COR-L47 (cell line): Measurements from ENCODE around the gene SPNS3.

Experiments
- DNase-seq: peaks from one replicate; lab custom pipeline; 2025; lab: John Stamatoyannopoulos, UW

Gene SPNS3

DNA sequence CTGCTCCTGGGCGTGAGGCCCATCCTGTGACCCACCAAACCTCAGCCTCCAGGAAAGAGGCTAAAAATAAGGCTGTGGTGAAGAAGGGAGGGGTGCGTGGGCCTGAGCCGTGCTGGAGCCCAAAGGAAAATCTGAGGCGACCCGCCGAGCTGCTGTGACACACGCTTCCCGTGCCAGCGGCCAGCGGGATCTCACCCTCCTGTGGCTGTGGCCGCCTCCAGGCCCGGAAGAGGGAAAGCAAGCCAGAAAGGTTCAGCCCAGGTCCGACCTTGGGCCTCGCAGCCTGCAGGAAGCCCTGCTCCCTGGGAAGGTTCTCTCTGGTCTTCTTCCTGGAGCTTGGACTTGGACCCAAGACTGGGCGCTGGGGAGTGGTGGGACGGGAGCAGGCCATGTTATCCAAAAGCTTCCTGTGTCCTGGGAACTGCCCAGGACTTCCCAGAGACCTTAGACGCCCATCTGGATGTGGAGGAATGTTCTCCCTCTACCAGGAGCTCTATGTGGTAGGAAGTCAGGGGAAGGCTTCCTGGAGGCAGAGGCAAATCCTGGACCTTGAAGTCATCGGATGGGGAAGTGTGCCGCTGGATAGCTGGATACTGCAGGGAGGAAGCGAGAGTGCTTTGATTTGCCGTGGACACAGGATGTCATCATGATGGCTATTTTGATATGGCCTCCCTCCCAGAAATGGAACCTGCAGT is 76.3 kb downstream of the SPNS3 start:
- no peak for DNase-seq

DNA sequence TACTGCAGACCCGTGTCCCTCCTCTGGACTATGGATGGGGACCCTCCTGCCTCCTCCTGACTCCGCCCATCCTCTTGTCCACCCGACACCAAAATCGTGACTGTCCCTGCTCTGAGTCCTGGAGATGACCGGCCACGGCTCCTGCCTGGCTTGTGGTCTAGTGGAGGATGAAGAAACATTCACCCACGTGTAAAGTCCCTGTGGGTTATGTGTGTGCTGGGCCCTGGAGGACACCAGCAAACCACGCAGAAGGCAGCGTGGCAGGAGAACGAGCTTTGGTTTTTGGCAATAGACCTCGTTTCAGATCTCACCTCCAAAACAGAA is 76.8 kb downstream of the SPNS3 start:
- no peak for DNase-seq

DNA sequence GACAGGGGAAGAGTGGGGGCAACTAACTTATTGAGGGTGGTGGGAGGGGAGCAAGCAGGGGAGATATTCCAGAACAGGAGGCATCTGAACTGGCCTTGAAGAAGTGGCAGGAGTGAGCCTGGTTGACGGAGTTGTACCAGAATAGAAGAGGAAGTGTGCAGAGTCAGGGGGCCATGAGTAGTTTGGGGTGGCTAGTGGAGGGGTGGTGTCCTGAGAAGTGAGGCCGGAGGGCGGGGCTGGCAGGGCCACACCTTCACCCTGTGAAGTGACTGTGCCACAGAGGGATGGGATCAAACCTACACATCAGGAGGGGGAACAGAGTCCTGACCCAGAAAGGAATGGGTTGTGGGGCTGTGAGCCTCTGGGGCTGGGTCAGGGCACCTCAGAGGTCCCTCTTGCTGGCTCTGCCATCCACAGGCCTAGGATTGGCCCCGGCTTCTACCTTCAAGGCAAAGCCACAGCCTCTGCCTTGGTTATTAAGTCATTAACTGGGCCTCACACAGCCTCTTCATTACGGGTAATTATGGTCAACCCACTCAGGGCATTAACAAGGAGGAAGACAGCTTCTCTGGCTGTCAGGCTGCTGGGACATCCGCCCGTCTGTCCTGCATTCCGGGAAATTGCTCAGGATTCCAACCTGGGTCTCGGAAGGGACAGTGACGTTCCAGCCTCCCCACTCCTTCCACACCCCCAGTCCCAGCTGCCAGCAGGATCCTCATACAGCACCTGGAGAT is 77.6 kb downstream of the SPNS3 start:
- DNase-seq, result no peak

DNA sequence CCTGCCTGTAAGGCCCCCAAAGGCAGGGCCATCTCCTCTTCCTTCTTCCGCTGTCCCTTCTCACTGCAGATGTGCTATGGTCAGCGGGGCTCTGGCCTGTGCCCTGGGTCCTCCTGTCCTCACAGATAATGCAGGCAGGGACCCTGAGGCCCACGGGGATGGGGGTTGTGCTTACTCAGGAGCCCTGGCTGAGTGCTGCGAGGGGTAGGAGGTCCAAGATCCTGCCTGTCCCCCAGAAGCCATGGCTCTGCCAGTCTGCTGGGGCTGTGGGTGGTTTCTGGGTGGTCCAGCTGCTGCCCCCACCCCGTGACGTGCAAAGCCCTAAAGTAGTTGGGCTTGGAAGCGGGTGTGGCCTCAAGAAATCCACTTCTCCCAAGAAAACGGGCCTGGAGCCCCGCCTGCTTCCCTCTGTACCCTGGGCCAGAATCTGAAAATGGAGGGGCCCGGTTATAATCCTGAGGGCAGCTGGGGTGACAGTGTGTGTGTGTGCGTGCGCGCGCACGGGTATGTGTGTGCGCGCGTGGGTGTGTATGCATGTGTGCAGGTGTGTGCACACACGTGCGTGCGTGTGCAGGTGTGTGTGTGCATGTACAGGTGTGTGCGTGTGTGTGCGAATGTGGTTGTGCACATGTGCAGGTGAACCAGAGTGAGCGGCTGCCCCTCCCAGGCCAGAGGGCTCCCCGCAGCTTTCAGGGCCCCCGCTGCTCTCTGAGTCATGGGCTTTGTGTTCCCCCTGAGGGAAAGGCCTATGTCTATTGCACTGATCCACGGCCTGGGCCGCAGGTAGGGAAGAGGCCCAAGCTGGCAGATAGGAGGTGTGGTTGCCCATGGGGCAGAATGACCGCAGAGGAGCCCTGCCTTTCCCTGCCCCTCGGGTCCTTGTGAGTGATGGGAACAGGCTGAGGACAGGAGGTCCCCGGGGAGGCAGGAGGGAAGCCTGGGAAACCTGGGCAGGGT is 78.7 kb downstream of the SPNS3 start:
- DNase-seq, result no peak

DNA sequence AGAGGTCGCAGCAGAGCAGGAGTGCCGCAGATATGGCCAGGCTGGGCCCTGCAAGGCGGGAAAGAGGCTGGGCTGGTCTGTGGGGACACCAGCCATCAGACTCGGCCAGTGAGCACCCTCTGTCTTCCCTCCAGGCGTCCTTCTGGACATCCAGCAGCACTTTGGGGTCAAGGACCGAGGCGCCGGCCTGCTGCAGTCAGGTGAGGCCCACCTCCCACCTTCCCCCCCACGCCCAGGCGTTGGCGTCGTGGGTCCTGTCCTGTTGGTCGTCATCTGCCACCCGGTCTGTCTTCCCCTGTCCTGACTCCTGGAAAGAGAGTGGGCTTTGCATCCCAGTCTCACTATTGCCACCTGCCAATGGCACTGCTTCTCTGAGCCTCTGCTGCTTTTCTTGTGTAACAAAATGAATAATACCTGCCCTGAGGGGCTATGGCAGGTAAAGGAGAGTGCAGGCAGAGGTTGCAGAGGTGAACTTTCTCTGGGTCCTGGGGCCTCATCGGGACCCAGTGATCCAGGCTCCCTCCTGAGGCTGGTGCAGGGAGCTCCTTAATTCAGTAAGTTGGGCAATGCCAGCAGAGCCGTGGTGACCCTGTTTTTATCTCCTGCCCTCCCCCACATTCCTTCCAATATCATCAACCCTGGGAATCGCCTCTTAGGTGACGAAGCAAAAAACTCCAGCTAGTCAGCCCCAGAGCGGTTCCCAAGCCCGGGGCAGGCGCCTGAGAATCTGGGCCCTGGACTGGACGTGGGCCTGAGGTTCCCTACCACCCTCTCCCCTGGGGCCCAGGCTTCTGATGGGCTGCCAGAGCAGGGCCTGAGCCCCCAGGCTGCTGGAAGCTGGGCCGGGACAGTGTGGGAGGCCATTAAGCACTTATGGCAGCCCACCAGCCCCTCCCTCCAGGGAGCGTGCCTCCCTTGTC is 79.6 kb downstream of the SPNS3 start:
- DNase-seq, result no peak

DNA sequence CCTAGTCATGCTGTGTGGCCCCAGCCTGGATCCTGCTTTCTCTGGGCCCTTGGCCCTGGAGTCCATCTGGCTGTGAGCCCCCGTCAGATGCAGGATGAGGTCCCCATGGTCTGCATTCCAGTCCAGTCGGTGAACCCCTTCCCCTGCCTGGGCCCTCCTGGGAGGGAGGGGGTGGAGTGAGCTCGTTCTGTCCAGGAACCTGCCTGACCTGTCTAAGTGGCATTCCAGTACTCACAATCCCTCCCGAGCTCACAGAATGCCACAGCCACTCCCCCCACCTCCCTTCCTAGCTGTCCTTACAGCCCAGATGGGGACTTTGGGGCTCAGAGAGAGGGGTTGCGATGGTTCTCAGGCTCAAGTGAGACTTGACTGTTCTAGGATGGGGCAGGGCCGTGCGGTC is 80.5 kb downstream of the SPNS3 start:
- DNase-seq, result no peak

DNA sequence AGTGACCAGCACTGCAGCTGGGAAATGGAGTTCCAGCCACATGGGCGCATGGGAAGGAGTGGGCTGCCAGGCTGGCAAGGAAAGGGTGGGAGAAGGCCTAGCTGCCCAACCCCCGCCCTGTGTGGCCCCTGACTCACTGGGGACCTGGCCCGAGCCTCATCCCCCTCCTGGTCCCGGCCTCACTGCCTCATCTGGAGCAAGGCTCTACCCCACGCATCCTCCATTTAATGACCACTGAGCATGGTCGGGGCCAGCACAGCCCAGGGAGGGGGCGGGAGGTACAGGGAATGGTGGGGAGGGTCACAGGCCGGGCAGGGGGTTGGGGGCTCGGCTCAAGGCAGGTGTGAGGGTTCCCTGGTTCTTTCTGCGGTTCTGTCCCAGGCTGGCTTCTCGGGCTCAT is 81.0 kb downstream of the SPNS3 start:
- DNase-seq, result no peak

DNA sequence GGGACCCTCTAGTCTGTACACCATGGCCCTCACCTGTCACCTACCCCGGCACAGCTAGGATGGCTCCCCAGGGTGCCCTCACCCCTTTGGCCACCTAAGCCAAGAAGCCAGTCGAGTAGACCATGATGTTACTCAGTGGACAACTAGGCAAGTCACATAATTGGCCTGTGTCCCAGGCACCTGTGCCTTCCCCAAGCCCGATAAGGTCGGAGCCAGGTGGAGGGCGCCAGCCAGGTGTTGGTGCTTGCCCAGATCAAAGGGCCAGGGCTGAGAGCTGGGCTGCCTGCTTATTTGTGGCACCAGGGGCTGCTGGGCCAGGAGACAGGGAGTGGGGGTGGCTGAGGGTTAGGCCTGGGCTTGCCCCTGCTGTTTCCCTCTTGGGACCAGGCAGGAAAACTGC is 81.8 kb downstream of the SPNS3 start:
- no peak for DNase-seq

DNA sequence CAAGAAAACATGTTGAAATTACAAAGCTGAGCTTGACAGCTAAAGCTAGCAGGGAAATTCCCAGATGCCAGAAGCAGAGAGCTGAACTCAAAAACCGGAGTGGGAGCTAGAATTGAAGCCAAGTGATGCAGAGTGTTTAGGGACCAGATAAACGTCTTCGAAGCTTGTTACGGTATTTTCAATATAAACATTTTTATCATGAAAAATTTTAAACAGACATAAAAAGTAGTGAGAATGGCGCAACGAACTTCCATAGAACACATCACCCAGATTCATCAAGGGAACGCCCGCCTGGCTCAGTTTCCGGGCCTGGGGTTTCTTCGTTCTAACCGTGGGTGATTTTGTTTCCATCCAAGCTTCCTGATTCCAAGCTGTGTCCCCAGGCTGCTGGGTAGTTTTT is 83.0 kb downstream of the SPNS3 start:
- no peak for DNase-seq

DNA sequence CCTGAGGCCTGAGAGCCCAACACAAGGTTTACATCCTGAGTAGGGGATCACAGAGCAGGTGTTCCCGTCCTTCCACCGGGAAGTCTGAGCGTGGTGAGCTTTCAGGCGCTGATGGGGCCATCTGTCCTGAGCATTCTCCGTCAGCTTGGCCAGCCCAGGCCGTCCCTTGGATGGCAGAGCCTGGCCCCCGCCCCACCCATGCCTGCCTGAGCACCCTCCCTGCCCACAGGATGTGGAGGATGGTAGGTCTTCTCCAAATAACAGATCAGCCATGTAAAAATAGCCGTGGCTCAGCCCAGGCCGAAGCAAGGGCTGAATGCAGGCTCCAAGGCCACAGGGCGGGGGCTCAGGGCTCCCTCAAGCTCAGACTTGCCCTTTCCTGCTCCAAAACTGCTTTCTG is 85.2 kb downstream of the SPNS3 start:
- DNase-seq, result no peak

DNA sequence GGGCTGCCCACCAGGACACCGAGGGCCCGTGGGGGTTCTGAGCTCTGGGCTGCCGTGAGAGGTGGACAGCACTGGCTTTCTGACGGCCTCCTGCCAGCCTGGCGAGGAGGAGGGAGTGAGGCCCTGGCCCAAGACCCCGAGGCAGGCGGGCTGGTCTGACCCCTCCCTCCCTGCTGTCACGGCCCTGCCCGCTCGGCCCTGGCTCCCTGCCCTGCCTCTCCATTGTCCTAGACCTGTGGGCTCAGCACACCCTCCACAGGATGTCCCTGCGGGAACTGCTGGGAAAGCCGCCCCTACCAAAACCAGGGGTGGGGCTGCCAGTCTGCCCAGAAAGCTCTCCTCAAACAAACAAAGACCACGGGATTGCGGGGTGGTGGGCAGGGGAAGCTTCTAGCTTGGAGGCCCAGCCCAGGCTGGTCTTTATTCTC is 85.6 kb downstream of the SPNS3 start:
- DNase-seq, result no peak

DNA sequence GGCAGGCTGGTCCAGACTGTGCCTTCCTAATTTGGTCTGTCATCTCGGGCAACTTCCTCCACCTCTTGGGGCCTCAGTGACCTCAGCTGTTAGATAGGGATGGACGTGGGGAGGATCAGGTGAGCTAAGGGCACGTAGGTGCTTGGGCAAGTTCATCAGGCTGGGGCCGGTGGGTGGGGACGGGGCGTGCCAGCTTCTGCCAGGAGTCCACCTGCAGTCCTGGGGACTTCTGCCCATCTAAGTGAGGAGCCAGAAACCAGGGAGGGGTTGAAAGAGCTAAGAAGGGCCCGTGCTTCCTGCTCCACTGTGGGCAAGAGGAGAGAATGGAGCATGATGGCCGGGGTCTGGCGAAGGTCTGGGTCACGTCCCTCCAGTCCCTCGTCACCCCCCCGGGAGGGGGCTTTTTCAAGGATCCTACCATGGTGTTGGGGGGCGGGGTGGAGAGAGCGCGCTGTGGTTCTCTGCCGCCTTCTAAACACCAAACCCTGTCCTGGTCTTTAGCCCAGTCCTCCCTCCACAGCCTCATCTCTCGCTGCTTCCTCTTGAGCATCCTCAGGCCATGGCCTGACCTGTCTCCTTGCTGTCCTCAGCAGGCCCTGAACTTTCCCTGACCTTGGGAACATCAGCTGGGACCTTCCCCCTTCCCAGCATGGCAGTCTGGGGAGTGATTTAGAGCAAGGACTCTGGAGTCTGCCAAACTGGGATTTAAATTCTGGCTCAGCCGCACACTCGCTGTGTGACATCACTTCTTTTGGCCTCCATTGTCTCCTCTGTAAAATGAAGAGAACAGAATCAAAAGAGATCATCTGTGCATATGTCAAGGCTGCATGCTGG is 86.5 kb downstream of the SPNS3 start:
- no peak for DNase-seq

DNA sequence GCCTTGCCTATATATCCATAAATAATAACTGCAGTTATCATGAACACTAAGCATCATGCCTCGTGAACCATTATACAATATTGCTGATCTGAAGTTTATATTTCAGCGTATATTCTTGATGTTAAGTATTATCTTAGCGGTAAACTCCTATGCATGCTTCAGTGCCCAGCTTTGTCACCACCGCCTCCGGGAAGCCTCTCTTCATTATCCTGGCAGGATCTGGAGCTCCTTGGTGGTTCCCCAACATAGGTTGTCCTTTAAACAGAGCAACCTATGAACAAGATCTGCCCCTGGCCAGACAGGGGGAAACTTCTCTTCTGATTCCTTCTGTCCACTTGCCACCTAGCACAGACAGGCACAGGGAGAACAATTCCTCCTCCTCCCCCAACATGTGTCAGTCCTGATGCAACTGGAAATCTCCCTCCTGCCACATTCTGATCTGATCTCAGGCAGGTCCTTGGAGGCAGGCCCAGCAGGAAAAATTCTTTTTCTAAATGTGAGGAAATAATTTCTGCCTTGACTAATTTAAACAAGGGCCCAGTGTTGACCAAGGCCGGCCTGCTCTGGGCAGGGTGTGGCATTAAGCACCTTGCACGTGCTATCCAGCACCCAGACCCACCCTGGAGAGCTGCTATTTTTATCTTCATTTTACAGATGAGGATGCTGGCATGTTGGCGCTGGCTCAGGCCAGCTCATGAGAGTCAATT is 87.3 kb downstream of the SPNS3 start:
- DNase-seq, result no peak

DNA sequence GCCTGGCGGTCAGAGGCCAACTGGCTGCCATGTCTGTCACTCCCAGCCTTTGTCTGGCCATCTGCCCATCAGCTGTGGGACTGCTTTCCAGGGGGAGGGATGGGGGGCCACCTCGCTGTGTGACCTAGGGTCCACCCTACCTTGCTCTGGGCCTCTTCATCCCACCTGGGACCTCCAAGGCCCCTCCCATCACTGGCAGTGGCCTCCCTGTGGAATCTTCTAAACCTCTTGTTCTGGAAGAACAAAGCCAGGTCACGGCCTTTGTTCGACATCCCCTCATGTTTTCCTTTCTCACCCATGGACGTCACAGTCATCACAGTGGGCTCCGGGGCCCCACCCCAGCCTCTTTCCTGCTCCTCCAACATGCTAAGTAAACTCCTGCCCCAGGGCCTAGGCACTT is 88.9 kb downstream of the SPNS3 start:
- DNase-seq, result no peak

DNA sequence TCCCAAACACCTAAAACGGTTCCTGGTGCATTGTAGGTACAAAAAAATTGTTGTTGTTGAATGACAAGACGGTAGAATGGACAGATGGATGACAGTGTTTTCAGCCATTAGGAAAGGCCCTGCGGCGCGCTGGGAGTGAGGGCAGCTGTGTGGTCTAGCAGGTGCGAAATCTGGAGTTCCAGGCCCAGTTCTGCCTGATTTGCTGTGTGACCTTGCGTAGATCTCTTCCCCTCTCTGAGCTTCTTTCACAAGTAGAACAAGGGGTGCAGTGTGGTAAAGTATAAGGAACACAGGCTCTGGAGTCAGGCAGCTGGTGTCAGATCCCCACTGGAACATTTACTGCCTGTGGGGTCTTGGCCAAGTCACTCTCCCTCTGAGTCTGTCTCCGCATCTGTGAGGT is 90.2 kb downstream of the SPNS3 start:
- DNase-seq, result no peak

DNA sequence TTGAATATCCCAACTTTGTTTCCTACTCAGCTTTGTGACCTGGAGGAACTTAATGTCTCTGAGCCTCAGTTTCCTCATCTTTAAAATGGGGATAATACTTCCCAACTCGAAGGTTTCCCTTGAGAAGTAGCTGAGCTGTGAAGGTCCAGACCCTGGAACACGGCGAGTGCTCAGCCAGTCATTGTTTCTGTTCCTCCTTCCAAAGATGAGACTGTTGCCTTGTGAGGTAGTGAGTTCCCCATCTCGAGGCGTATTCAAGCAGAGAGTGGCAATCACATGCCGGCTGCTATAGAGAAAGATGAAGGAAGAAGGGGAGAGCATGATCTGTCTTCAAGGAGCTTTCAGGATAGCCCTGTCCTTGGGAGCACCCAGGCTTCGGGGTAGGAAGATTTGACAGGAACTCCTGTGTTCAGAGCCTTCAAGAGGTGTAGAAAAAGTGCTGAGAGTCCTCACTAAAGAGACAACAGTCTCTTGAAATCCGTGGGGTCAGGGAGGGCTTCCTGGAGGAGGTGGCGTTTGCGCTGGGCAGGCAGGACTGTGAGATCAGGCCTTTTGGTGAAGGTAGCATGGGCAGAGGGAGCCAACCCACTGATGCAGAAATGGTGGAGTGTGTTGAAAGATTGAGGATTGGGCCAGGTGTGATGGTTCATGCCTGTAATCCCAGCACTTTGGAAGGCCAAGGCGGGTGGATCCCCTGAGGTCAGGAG is 92.1 kb downstream of the SPNS3 start:
- no peak for DNase-seq

DNA sequence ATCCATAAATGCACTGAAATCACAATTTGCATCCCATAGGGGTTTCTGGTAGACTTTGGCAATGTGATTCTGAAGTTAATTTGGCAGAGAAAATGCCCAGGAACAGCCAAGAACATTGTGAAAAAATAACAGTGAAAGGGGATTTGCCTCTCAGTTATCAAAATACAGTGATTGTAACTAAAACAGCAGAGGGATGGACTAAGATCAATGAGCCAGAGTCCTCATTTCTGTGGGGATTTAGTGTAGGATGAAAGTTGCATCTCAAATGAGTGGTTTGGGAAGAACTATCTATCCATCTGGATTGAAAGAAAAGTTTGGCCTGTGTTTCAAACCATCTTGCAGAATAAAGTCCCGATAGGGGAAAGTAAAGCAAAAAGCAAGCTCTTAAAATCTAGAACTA is 93.4 kb downstream of the SPNS3 start:
- no peak for DNase-seq

DNA sequence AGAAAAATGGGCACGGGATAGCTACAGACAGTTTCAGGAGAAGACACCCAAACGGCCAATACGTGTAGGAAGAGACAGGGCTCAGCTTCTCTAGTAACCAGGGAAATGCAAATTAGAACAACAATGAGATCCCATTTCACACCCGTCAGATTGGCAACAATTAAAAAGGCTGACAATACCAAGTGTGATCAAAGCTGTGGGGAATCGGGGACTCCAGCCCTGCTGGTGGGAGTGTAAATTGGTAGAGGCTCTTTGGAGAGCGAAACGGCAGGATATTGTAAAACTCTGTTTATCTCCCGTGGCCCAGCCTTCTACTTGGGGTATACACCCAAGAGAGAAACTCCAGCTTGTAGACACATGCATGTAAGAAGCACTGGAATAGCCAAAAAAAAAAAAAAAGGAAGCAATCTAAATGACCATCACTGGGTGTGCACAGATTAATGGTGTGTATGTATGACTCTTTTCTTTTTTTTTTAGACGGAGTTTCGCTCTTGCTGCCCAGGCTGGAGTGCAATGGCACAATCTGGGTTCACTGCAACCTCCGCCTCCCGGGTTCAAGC is 93.9 kb downstream of the SPNS3 start:
- no peak for DNase-seq

DNA sequence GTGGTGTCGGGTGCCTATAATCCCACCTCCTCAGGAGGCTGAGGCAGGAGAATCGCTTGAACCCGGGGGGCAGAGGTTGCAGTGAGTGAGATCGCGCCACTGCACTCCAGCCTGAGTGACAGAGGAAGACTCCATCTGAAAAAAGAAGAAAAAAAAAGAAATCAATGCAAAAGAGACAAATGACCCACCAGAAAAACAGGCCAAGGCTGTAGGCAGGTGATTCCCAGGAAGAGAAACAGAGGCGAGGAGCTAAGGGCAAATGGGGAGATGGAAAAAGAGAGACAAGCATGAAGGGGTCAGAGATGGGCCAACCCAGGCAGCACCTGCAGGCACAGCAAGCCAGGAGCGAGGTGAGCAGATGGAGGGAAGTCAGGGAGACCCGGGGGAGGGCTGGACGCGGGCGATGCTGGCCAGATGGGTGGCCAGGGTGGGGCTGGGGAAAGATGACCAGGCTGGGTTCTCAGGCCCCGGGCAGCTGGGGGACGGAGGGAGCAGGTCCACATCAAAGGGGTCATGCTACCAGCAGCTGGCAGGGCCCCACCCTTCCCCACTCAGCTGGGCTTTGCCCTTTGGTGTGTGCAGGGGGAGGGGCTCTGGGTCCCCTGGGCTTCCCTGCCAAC is 95.9 kb downstream of the SPNS3 start:
- DNase-seq, result no peak
